B cell (primary cell): ENCODE results near the gene CIAPIN1. TPM values are rescaled to one million over a fixed set of nuclear protein-coding genes. Genes with fewer than 3 reads are reported as not detected.

Source experiments
- ATAC-seq: fragments of 200-7000 bp; cut with Tn5 transposase; one replicate; pipeline ENCODE4 v1.10.0; 2021; ENCODE audit warnings: low read depth, mild to moderate bottlenecking, moderate number of reproducible peaks, moderate library complexity
- CTCF ChIA-PET: fragments of 350-600 bp; sonication (Branson Sonifier 250); formaldehyde crosslinking; loops from one replicate; lab custom pipeline; 2021; ENCODE audit warnings: antibody characterized with exemption, inconsistent platforms; lab: Charles Lee
- POLR2A ChIA-PET: fragments of 350-600 bp; sonication (Branson Sonifier 250); formaldehyde crosslinking; loops from one replicate; lab custom pipeline; 2021; ENCODE audit warnings: antibody characterized with exemption; lab: Charles Lee
- DNase-seq: peaks from one replicate; pipeline ENCODE4 v3.0.0; 2013
- H2AFZ ChIP-seq: 2 replicates; pipeline ENCODE4 v1.6.1; 2012; ENCODE audit warnings: mild to moderate bottlenecking, low read depth, low read length; ENCODE audit not compliant: insufficient read depth, poor library complexity, severe bottlenecking
- H3K27ac ChIP-seq, 2 donors: 1 replicate in 1 of 2; 2 replicates in 1 of 2; pipeline ENCODE4 v1.5.1; 2012 to 2013; ENCODE audit warnings: low read length in 2 of 2, mild to moderate bottlenecking in 2 of 2, moderate library complexity in 1 of 2
- H3K27me3 ChIP-seq, 4 experiments: fragments of 200-600 bp in 1 of 4; sonication (generic) in 1 of 4; replicated peaks in 1 of 4; 1 replicate in 2 of 4; 2 replicates in 2 of 4; pipeline versions ENCODE4 v1.6.1 to v1.7.0; 2013 to 2016; ENCODE audit warnings: low read length in 3 of 4, mild to moderate bottlenecking in 2 of 4, mixed read lengths in 1 of 4, moderate library complexity in 1 of 4; ENCODE audit not compliant: insufficient read depth in 4 of 4, control insufficient read depth in 3 of 4; ENCODE audit errors: control extremely low read depth in 1 of 4
- H3K36me3 ChIP-seq, 2 experiments: replicated peaks in 1 of 2; 1 replicate in 1 of 2; 2 replicates in 1 of 2; pipeline versions ENCODE4 v1.6.1 to v1.7.1; 2013; ENCODE audit warnings: low read length in 1 of 2; ENCODE audit not compliant: insufficient read depth in 2 of 2, control insufficient read depth in 1 of 2; ENCODE audit errors: control extremely low read depth in 1 of 2, extremely low read depth in 1 of 2
- H3K4me1 ChIP-seq, 2 donors: fragments of 200-600 bp in 1 of 2; sonication (generic) in 1 of 2; 1 replicate in 1 of 2; 2 replicates in 1 of 2; pipeline versions ENCODE4 v1.5.1 to v1.6.1; 2013 to 2017; ENCODE audit warnings: low read length in 2 of 2; ENCODE audit not compliant: control insufficient read depth in 2 of 2, insufficient read depth in 2 of 2
- H3K4me2 ChIP-seq: replicated peaks from 2 replicates; pipeline ENCODE3; 2012; ENCODE audit warnings: mild to moderate bottlenecking, low read depth, low read length; ENCODE audit not compliant: poor library complexity, severe bottlenecking
- H3K4me3 ChIP-seq, 5 experiments: fragments of 200-600 bp in 1 of 5; sonication (generic) in 1 of 5; 1 replicate in 3 of 5; 2 replicates in 2 of 5; pipeline versions ENCODE4 v1.5.1 to v1.7.0; 2011 to 2016; ENCODE audit warnings: low read length in 4 of 5, mild to moderate bottlenecking in 4 of 5, low read depth in 2 of 5, control low read depth in 1 of 5, moderate library complexity in 1 of 5; ENCODE audit not compliant: insufficient read depth in 1 of 5; ENCODE audit errors: control extremely low read depth in 1 of 5, extremely low read depth in 1 of 5
- H3K79me2 ChIP-seq: fragments of 200-600 bp; sonication (generic); one replicate; pipeline ENCODE4 v1.6.0; 2016; ENCODE audit warnings: low read length; ENCODE audit not compliant: control insufficient read depth, insufficient read depth
- H3K9ac ChIP-seq: fragments of 200-600 bp; sonication (generic); 2 replicates; pipeline ENCODE4 v1.6.1; 2017; ENCODE audit warnings: mild to moderate bottlenecking, low read length, moderate library complexity
- H3K9me3 ChIP-seq, 3 donors: one replicate each; pipeline versions ENCODE4 v1.6.1 to v1.7.1; 2013; ENCODE audit warnings: low read length in 2 of 3; ENCODE audit not compliant: control insufficient read depth in 2 of 3, insufficient read depth in 1 of 3; ENCODE audit errors: control extremely low read depth in 1 of 3
- H4K20me1 ChIP-seq: 2 replicates; pipeline ENCODE4 v1.6.0; 2012; ENCODE audit warnings: mild to moderate bottlenecking, low read length; ENCODE audit not compliant: insufficient read depth, control insufficient read depth, poor library complexity, severe bottlenecking
- H3K27ac Mint-ChIP-seq: one replicate; pipeline ENCODE4 v1.8.0; 2021; ENCODE audit warnings: mixed read lengths
- H3K27me3 Mint-ChIP-seq: one replicate; pipeline ENCODE4 v1.8.0; 2021; ENCODE audit warnings: mixed read lengths
- H3K4me1 Mint-ChIP-seq: one replicate; pipeline ENCODE4 v1.8.0; 2021; ENCODE audit warnings: mixed read lengths
- H3K4me3 Mint-ChIP-seq: one replicate; pipeline ENCODE4 v1.8.0; 2021; ENCODE audit warnings: mixed read lengths
- H3K9me3 Mint-ChIP-seq: one replicate; pipeline ENCODE4 v1.8.0; 2022; ENCODE audit warnings: mixed read lengths; ENCODE audit not compliant: insufficient read depth
- EZH2 ChIP-seq: IDR thresholded peaks from 2 replicates; pipeline ENCODE4 v1.6.1; 2012; ENCODE audit warnings: borderline replicate concordance, low read depth, mild to moderate bottlenecking, moderate library complexity, low read length; ENCODE audit not compliant: insufficient read depth, poor library complexity, severe bottlenecking
- WGBS: methylation state at CpG from one replicate; pipeline ENCODE4 v1.1.5; 2013; ENCODE audit warnings: missing lambda C conversion rate; ENCODE audit not compliant: insufficient coverage; 5-methylcytosine and 5-hydroxymethylcytosine counted together
- intact Hi-C: fragments of 100-400 bp; cut with micrococcal nuclease; formaldehyde crosslinking; loops from one replicate; pipeline ENCODE4 v1.10.0; 2022
- polyA plus RNA-seq: library from polyadenylated mRNA; depleted of rRNA; stranded (reverse); fragments of >200 nt; gene quantifications from 2 replicates; pipeline ENCODE4 v1.2.3, GENCODE V29; 2012
- total RNA-seq, 2 donors: library from RNA; stranded (reverse); fragments of 120-200 nt in 1 of 2; gene quantifications; 1 replicate in 1 of 2; 2 replicates in 1 of 2; pipeline versions ENCODE4 v1.2.3 to v1.2.4, GENCODE V29; 2013 to 2022
- TF ChIP-seq, protein P1 (sequence below): fragments of 200-600 bp; IDR thresholded peaks from one replicate; pipeline ENCODE4 v1.8.0; 2022; ENCODE audit warnings: antibody characterized with exemption, mild to moderate bottlenecking

The CIAPIN1 gene
- total and polyA plus RNA-seq, 2 donors (not counting 1 experiment from before 2014, with no cell fraction given) = 22.0 to 45.7 TPM

DNA sequence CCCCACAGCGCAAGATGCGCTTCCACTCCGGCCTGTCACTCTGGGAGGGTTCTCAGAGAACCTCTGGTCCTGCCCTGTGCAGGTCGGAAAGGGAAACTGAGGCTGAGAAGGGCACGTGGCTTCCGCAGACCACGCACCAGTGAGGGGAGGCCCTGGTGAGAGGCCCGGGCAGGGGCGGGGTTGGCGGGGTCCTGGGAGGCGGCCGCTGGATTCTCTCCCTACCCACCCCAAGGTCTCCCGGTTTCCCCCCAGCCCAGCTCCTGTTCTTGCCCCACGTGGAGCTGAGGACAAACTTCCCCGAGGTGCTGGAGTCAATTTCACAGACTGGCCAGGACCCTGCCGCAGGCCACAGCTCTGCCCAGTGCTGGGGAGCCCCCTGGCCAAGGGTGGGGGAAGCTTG is 31.1 kb downstream of the CIAPIN1 start:
- Mint-ChIP-seq H3K4me1 (peaks cover 61% of the 10 kb centered on the region), H3K27ac (peak overlapping the region; percentile 53), H3K27me3 (no peaks in the 10 kb centered on the region), H3K4me3 (peak overlapping the region; percentile 87), H3K9me3 (no peaks in the 10 kb centered on the region)
- no peak for DNase-seq
- CTCF ChIA-PET = interaction anchor here (0.8 to 10.1 kb wide), 21 partner anchors 12 to 265 kb away, joined by 3 to 364 read pairs (median 6); partner anchors contain the start of genes CCL17, CIAPIN1, COQ9 and PSME3IP1
- no peaks in the 10 kb centered on the region for H3K36me3 ChIP-seq
- intact Hi-C loops = loop anchor here (2.0 to 5.0 kb wide), 3 partner anchors 67 to 174 kb away; partner anchors contain the start of gene CCDC102A
- H3K9ac ChIP-seq = no peak overlapping the region
- no peak for ATAC-seq
- WGBS = 87% methylated on average over 16 of the region's 16 CpGs
- no peak overlapping the region for H3K4me3 ChIP-seq
- no peaks in the 10 kb centered on the region for H3K79me2 ChIP-seq
- peaks cover 0 to 10% (median 0%) of the 10 kb centered on the region in 3 donors for H3K9me3 ChIP-seq
- H4K20me1 ChIP-seq = no peaks in the 10 kb centered on the region
- POLR2A ChIA-PET = interaction anchor here (0.6 to 2.0 kb wide), 5 partner anchors 47 to 116 kb away, joined by 3 to 11 read pairs (median 4); no protein-coding TSS in a partner anchor
- H3K27me3 ChIP-seq = no peaks in the 10 kb centered on the region
- no peak overlapping the region for H3K27ac ChIP-seq
- no peak for TF ChIP-seq EZH2
- TF ChIP-seq, protein P1, sequence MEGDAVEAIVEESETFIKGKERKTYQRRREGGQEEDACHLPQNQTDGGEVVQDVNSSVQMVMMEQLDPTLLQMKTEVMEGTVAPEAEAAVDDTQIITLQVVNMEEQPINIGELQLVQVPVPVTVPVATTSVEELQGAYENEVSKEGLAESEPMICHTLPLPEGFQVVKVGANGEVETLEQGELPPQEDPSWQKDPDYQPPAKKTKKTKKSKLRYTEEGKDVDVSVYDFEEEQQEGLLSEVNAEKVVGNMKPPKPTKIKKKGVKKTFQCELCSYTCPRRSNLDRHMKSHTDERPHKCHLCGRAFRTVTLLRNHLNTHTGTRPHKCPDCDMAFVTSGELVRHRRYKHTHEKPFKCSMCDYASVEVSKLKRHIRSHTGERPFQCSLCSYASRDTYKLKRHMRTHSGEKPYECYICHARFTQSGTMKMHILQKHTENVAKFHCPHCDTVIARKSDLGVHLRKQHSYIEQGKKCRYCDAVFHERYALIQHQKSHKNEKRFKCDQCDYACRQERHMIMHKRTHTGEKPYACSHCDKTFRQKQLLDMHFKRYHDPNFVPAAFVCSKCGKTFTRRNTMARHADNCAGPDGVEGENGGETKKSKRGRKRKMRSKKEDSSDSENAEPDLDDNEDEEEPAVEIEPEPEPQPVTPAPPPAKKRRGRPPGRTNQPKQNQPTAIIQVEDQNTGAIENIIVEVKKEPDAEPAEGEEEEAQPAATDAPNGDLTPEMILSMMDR = no peak
- H3K4me2 ChIP-seq = peak overlapping the region; percentile 91
- H3K4me1 ChIP-seq = peaks cover 50 to 64% of the 10 kb centered on the region in 2 donors
- peak overlapping the region; percentile 75 for H2AFZ ChIP-seq

DNA sequence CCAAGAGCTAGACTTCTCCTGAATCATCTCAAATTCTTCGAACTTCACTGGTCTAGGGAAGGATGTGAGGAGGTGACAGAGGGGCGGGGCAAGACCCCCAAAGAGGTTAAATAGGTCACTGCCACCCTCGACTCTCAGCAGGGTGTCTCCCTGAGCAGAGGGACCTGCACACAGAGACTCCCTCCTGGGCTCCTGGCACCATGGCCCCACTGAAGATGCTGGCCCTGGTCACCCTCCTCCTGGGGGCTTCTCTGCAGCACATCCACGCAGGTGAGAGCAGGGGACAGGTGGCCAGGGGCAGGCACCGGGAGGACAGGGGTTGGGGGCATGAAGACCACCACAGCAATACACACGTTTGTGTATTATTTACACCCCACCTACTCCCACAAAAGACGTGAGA is 33.5 kb downstream of the CIAPIN1 start:
- H3K27me3 ChIP-seq = no peaks in the 10 kb centered on the region
- H3K4me1 ChIP-seq = peaks cover 50 to 62% of the 10 kb centered on the region in 2 donors
- CTCF ChIA-PET = interaction anchor here (1.1 to 7.1 kb wide), 9 partner anchors 8 to 236 kb away, joined by 3 to 63 read pairs (median 4); partner anchors contain the start of genes PSME3IP1 and RSPRY1
- no peak overlapping the region for H3K4me3 ChIP-seq
- no peak for TF ChIP-seq EZH2
- TF ChIP-seq, protein P1 = no peak
- H3K4me2 ChIP-seq = peak overlapping the region; percentile 70
- H3K27ac ChIP-seq = peak overlapping the region; percentile 74 to 80
- Mint-ChIP-seq H3K4me3 (peak overlapping the region; percentile 30), H3K27ac (peak overlapping the region; percentile 71), H3K9me3 (no peaks in the 10 kb centered on the region), H3K27me3 (no peaks in the 10 kb centered on the region), H3K4me1 (peaks cover 63% of the 10 kb centered on the region)
- no peaks in the 10 kb centered on the region for H3K79me2 ChIP-seq
- ATAC-seq (peak; percentile 18), DNase-seq (no peak)
- POLR2A ChIA-PET = interaction anchor here (1.2 to 2.2 kb wide), 4 partner anchors 12 to 113 kb away, joined by 4 to 14 read pairs (median 6); no protein-coding TSS in a partner anchor
- no peak overlapping the region for H2AFZ ChIP-seq
- H3K9ac ChIP-seq = peak overlapping the region; percentile 13
- WGBS = 30% methylated on average over 2 of the region's 7 CpGs
- no peaks in the 10 kb centered on the region for H3K36me3 ChIP-seq
- H4K20me1 ChIP-seq = no peaks in the 10 kb centered on the region
- peaks cover 0 to 15% (median 0%) of the 10 kb centered on the region in 3 donors for H3K9me3 ChIP-seq
- intact Hi-C loops = loop anchor here (1.0 kb wide), 4 partner anchors 36 to 226 kb away; no protein-coding TSS in a partner anchor
